Liver (tissue), 9 donors: ENCODE results near the gene TUBB4A. TPM values are rescaled to one million over a fixed set of nuclear protein-coding genes. Genes with fewer than 3 reads are reported as not detected.

Experiments used
- DNase-seq: peaks from one replicate; pipeline ENCODE4 v3.0.0-alpha.2; 2017; ENCODE audit warnings: low spot score
- H3K27ac ChIP-seq, 2 donors: one replicate each; pipeline ENCODE4 v1.7.0; 2013; ENCODE audit warnings: inconsistent platforms in 2 of 2, low read length in 2 of 2, control low read depth in 1 of 2, low read depth in 1 of 2, mild to moderate bottlenecking in 1 of 2
- H3K27me3 ChIP-seq, 4 donors: one replicate each; pipeline versions ENCODE4 v1.6.1 to v1.7.0; 2013; ENCODE audit warnings: low read length in 3 of 4, inconsistent platforms in 1 of 4, mild to moderate bottlenecking in 1 of 4, moderate library complexity in 1 of 4; ENCODE audit not compliant: control insufficient read depth in 4 of 4, insufficient read depth in 4 of 4
- H3K36me3 ChIP-seq, 4 donors: one replicate each; pipeline versions ENCODE4 v1.6.1 to v1.7.0; 2013; ENCODE audit warnings: low read length in 3 of 4, mild to moderate bottlenecking in 3 of 4, low read depth in 1 of 4, moderate library complexity in 1 of 4; ENCODE audit not compliant: control insufficient read depth in 4 of 4, insufficient read depth in 3 of 4
- H3K4me1 ChIP-seq, 4 donors: one replicate each; pipeline versions ENCODE4 v1.6.1 to v1.7.0; 2013; ENCODE audit warnings: low read length in 3 of 4, mild to moderate bottlenecking in 3 of 4, moderate library complexity in 1 of 4; ENCODE audit not compliant: control insufficient read depth in 4 of 4, insufficient read depth in 4 of 4
- H3K4me3 ChIP-seq, 3 donors: one replicate each; pipeline versions ENCODE4 v1.6.1 to v1.7.0; 2013; ENCODE audit warnings: low read length in 3 of 3, control low read depth in 1 of 3, low read depth in 1 of 3, mild to moderate bottlenecking in 1 of 3
- H3K9ac ChIP-seq, 2 donors: one replicate each; pipeline ENCODE4 v1.7.0; 2013; ENCODE audit warnings: low read length in 2 of 2, mild to moderate bottlenecking in 2 of 2, moderate library complexity in 2 of 2, control low read depth in 1 of 2, low read depth in 1 of 2
- H3K9me3 ChIP-seq, 4 donors: one replicate each; pipeline versions ENCODE4 v1.6.1 to v1.7.0; 2013; ENCODE audit warnings: low read length in 3 of 4; ENCODE audit not compliant: control insufficient read depth in 4 of 4
- EGR1 ChIP-seq, 2 donors: IDR thresholded peaks; 2 replicates each; pipeline ENCODE4 v1.6.1; 2016 to 2018; ENCODE audit warnings: antibody characterized with exemption in 2 of 2, low read depth in 2 of 2
- FOXA2 ChIP-seq: IDR thresholded peaks from 2 replicates; pipeline ENCODE4 v1.6.1; 2016; ENCODE audit warnings: antibody characterized with exemption
- GABPA ChIP-seq, 2 donors: IDR thresholded peaks in 1 of 2; conservative IDR thresholded peaks in 1 of 2; 2 replicates each; pipeline ENCODE4 v1.6.1; 2016; ENCODE audit warnings: antibody characterized with exemption in 2 of 2, mild to moderate bottlenecking in 1 of 2, moderate library complexity in 1 of 2
- HNF4A ChIP-seq, 2 donors: conservative IDR thresholded peaks; 2 replicates each; pipeline ENCODE4 v1.6.1; 2016; ENCODE audit warnings: antibody characterized with exemption in 2 of 2, mild to moderate bottlenecking in 2 of 2
- JUND ChIP-seq, 2 donors: IDR thresholded peaks; 2 replicates each; pipeline ENCODE4 v1.6.1; 2016; ENCODE audit warnings: antibody characterized with exemption in 2 of 2
- RAD21 ChIP-seq, 2 donors: IDR thresholded peaks; 2 replicates each; pipeline ENCODE4 v1.6.1; 2016; ENCODE audit warnings: antibody characterized with exemption in 2 of 2, mild to moderate bottlenecking in 2 of 2
- SP1 ChIP-seq: IDR thresholded peaks from 2 replicates; pipeline ENCODE4 v1.6.1; 2018; ENCODE audit warnings: antibody characterized with exemption, mild to moderate bottlenecking
- TAF1 ChIP-seq: conservative IDR thresholded peaks from 2 replicates; pipeline ENCODE4 v1.6.1; 2016; ENCODE audit warnings: antibody characterized with exemption, mild to moderate bottlenecking
- YY1 ChIP-seq: IDR thresholded peaks from 2 replicates; pipeline ENCODE4 v1.6.1; 2016; ENCODE audit warnings: antibody characterized with exemption, mild to moderate bottlenecking
- WGBS: extraction: QIAGEN DNeasy Blood & Tissue Kit; methylation state at CpG from one replicate; pipeline ENCODE4 v1.1.7; 2013; 5-methylcytosine and 5-hydroxymethylcytosine counted together
- polyA plus RNA-seq, 2 donors: library from polyadenylated mRNA; stranded (reverse) in 1 of 2; unstranded in 1 of 2; fragments of 200-250 nt in 1 of 2; fragments of >200 nt in 1 of 2; fragmentation: Nextera tagmentation in 1 of 2; extraction: Ambion mirVana in 1 of 2; gene quantifications; one replicate each; pipeline versions ENCODE4 v1.2.1 to v1.2.3, GENCODE V29; 2013 to 2015
- total RNA-seq, 2 donors: library from RNA; depleted of rRNA; stranded (reverse); fragments of >200 nt; gene quantifications; one replicate each; pipeline ENCODE4 v1.2.3, GENCODE V29; 2014
- TF ChIP-seq, protein P1 (sequence below): IDR thresholded peaks from 2 replicates; pipeline ENCODE4 v1.6.1; 2016; ENCODE audit warnings: antibody characterized with exemption
- TF ChIP-seq, protein P2 (sequence below): IDR thresholded peaks from 2 replicates; pipeline ENCODE4 v1.6.1; 2016; ENCODE audit warnings: antibody characterized with exemption
- TF ChIP-seq, protein P3 (sequence below): IDR thresholded peaks from 2 replicates; pipeline ENCODE4 v1.6.1; 2016; ENCODE audit warnings: antibody characterized with exemption
- TF ChIP-seq, protein P4 (sequence below): fragments of 150-350 bp; IDR thresholded peaks from 2 replicates; pipeline ENCODE4 v1.5.1; 2017; ENCODE audit warnings: improper control_type of control experiment, low read depth, low read length; ENCODE audit not compliant: missing input control
- donor health status: healthy.
- donor health status: healthy.
- donor health status: healthy.
- donor health status: healthy.
- donor health status: healthy.

The TUBB4A gene
- total and polyA plus RNA-seq, 4 donors = 0.25 to 1.9 (median 0.96) TPM

DNA sequence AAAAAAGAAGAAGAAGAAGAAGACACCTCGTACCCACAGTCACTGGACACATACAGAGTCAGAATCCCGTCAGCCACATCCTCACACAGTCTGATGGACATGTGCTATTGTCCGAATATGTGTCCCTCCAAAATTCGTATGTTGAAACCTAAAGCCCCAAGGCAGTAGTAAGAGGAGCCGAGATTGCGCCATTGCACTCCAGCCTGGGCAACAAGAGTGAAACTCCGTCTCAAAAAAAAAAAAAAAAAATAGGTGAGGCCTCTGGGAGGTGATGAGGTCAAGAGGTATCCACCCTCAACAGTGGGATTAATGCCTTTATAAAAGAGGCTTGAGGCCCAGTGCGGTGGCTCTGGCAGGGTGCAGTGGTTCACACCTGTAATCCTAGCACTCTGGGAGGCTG lies 17.9 kb downstream of the TUBB4A start:
- no peak overlapping the region for H3K4me3 ChIP-seq
- TF ChIP-seq GABPA (IDR thresholded peaks at IDR 0.05 in 1 of 2, conservative IDR thresholded peaks at IDR 0.05 in 1 of 2) = no peak
- TF ChIP-seq YY1 = no peak
- DNase-seq = no peak
- no peaks in the 10 kb centered on the region for H3K27me3 ChIP-seq
- H3K36me3 ChIP-seq = no peaks in the 10 kb centered on the region
- no peak overlapping the region for H3K27ac ChIP-seq
- peaks cover 0 to 3% (median 0%) of the 10 kb centered on the region in 4 donors for H3K4me1 ChIP-seq
- 92% methylated on average over 8 of the region's 8 CpGs for WGBS
- no peaks in the 10 kb centered on the region for H3K9me3 ChIP-seq
- H3K9ac ChIP-seq = no peak overlapping the region

DNA sequence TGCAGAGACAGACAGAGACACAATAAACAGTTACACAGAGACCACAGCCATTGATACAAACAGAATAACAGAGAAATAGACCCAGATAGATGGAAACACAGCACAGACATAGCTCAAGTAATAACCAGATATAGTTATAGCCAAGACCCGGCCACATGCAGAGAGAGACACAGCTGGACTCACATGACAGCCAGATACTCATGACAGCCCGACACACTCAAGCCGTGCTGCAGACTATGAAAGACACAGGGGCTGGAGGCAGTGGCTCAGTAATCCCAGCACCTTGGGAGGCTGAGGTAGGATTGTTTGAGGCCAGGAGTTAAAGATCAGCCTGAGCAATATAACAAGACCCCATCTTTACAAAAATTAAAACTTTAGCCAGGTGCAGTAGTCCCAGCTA lies 18.9 kb downstream of the TUBB4A start:
- no peak for DNase-seq
- TF ChIP-seq EGR1 (IDR thresholded peaks at IDR 0.05; ENCODE audit: low read depth in 2 of 2) (no peak), RAD21 (IDR thresholded peaks at IDR 0.05) (no peak), TAF1 (no peak), FOXA2 (no peak)
- peaks cover 0 to 3% (median 0%) of the 10 kb centered on the region in 4 donors for H3K4me1 ChIP-seq
- no peaks in the 10 kb centered on the region for H3K27me3 ChIP-seq
- H3K4me3 ChIP-seq = no peak overlapping the region
- H3K36me3 ChIP-seq = no peaks in the 10 kb centered on the region
- 77% methylated on average over 3 of the region's 3 CpGs for WGBS
- no peaks in the 10 kb centered on the region for H3K9me3 ChIP-seq
- H3K27ac ChIP-seq = no peak overlapping the region
- H3K9ac ChIP-seq = no peak overlapping the region

DNA sequence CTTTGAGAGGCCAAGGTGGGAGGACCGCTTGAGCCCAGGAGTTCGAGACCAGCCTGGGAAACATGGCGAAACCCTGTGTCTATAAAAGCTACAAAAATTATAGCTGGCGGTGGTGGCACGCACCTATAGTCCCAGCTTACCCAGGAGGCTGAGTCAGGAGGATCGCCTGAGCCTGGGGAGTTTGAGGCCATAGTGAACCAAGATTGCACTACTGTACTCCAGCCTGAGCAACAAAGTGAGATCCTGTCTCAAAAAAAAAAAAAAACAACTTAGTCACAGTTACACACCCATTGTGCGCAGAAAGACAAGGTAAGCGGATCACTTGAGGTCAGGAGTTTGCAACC lies 19.8 kb downstream of the TUBB4A start:
- 94% methylated on average over 8 of the region's 8 CpGs for WGBS
- H3K27me3 ChIP-seq = no peaks in the 10 kb centered on the region
- peaks cover 0 to 3% (median 0%) of the 10 kb centered on the region in 4 donors for H3K4me1 ChIP-seq
- no peak for DNase-seq
- no peaks in the 10 kb centered on the region for H3K9me3 ChIP-seq
- no peak overlapping the region for H3K27ac ChIP-seq
- no peaks in the 10 kb centered on the region for H3K36me3 ChIP-seq
- H3K4me3 ChIP-seq = no peak overlapping the region
- TF ChIP-seq EGR1 (IDR thresholded peaks at IDR 0.05; ENCODE audit: low read depth in 2 of 2) (no peak), HNF4A (conservative IDR thresholded peaks at IDR 0.05) (no peak), RAD21 (IDR thresholded peaks at IDR 0.05) (no peak)
- TF ChIP-seq, protein P1, sequence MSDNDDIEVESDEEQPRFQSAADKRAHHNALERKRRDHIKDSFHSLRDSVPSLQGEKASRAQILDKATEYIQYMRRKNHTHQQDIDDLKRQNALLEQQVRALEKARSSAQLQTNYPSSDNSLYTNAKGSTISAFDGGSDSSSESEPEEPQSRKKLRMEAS = no peak
- TF ChIP-seq, protein P2, sequence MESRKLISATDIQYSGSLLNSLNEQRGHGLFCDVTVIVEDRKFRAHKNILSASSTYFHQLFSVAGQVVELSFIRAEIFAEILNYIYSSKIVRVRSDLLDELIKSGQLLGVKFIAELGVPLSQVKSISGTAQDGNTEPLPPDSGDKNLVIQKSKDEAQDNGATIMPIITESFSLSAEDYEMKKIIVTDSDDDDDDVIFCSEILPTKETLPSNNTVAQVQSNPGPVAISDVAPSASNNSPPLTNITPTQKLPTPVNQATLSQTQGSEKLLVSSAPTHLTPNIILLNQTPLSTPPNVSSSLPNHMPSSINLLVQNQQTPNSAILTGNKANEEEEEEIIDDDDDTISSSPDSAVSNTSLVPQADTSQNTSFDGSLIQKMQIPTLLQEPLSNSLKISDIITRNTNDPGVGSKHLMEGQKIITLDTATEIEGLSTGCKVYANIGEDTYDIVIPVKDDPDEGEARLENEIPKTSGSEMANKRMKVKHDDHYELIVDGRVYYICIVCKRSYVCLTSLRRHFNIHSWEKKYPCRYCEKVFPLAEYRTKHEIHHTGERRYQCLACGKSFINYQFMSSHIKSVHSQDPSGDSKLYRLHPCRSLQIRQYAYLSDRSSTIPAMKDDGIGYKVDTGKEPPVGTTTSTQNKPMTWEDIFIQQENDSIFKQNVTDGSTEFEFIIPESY = no peak
- H3K9ac ChIP-seq = no peak overlapping the region

DNA sequence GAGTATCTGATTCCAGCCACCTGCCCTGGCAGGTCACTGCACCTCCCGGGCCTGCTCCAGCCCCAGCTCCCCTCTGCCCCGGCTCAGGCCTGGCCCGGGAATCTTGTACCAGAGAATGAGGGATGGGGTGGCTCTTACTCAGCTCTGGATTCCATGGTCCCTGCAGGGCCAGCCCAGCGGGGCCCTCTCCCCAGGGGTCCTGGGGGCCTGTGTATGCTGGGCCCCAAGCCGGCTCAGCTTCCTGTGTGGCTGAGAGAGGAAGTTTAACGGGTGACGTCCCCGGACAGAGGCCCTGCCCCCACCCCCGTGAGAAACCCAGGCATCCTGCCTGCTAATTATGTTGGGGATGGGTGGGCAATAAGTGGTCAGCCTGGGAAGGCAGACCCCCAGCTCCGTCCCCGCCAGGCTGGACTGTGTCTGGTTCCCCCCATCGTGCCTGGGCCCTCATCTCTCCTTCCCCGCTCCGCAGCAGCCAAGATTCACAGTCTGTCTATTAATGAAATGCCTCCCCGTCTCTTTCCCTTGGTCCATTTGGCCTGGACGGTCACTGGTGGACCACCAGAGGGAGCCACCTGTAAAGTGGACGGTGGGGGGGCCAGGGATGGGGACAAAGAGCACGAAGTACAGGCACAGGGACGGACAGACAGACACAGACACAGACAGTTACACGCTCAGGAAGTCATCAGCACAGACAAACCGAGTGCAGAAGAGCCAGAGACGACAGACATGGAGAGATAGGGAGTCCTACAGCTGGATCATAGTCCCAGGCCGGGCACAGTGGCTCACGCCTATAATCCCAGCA lies 20.4 kb downstream of the TUBB4A start, which contains the start of gene DENND1C:
Gene DENND1C (minus strand): TSS at position 247 of the 802 bp plus-strand sequence. CDS start 92 bp downstream, at position 155.
- no peaks in the 10 kb centered on the region for H3K27me3 ChIP-seq
- peak within 1 kb of the TSS in 1 of 2 donors; percentile 62 for H3K27ac ChIP-seq
- H3K4me1 ChIP-seq = peaks cover 0 to 7% (median 2%) of the 10 kb centered on the region in 4 donors
- peak within 1 kb of the TSS in 2 of 3 donors; percentile 34 to 42 for H3K4me3 ChIP-seq
- H3K9ac ChIP-seq = peak within 1 kb of the TSS; percentile 17 to 63
- no peak for DNase-seq
- TF ChIP-seq SP1 (no peak), JUND (IDR thresholded peaks at IDR 0.05) (no peak), RAD21 (IDR thresholded peaks at IDR 0.05) (peak; percentile 18 to 71), EGR1 (IDR thresholded peaks at IDR 0.05; ENCODE audit: low read depth in 2 of 2) (no peak)
- TF ChIP-seq, protein P3, sequence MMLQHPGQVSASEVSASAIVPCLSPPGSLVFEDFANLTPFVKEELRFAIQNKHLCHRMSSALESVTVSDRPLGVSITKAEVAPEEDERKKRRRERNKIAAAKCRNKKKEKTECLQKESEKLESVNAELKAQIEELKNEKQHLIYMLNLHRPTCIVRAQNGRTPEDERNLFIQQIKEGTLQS = no peak
- TF ChIP-seq, protein P4, sequence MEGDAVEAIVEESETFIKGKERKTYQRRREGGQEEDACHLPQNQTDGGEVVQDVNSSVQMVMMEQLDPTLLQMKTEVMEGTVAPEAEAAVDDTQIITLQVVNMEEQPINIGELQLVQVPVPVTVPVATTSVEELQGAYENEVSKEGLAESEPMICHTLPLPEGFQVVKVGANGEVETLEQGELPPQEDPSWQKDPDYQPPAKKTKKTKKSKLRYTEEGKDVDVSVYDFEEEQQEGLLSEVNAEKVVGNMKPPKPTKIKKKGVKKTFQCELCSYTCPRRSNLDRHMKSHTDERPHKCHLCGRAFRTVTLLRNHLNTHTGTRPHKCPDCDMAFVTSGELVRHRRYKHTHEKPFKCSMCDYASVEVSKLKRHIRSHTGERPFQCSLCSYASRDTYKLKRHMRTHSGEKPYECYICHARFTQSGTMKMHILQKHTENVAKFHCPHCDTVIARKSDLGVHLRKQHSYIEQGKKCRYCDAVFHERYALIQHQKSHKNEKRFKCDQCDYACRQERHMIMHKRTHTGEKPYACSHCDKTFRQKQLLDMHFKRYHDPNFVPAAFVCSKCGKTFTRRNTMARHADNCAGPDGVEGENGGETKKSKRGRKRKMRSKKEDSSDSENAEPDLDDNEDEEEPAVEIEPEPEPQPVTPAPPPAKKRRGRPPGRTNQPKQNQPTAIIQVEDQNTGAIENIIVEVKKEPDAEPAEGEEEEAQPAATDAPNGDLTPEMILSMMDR = peak; percentile 41
- no peaks in the 10 kb centered on the region for H3K36me3 ChIP-seq
- 37% methylated on average over 24 of the region's 24 CpGs for WGBS
- no peaks in the 10 kb centered on the region for H3K9me3 ChIP-seq
